K562 (cell line): ENCODE data around the gene CYB5D1. TPM values are rescaled to one million over a fixed set of nuclear protein-coding genes. Genes with fewer than 3 reads are reported as not detected.

Experiments
- ATAC-seq: fragments of 200-7000 bp; cut with Tn5 transposase; 3 replicates; pipeline ENCODE4 v1.9.1; 2020; ENCODE audit warnings: moderate library complexity
- BruUV-seq: library from RNA; stranded (reverse); fragments of 400-500 nt; replicated peaks from 2 replicates; lab custom pipeline; 2021; lab: Mats Ljungman, UMichigan
- CTCF ChIA-PET: fragments of 300-600 bp; formaldehyde crosslinking; extraction: SDS; loops from one replicate; lab custom pipeline; 2021; ENCODE audit warnings: low intra/inter-chr PET ratio; lab: Yijun Ruan, JAX
- POLR2A ChIA-PET: fragments of 300-600, 350-650 bp; sonication (Branson Sonifier 250); formaldehyde crosslinking; extraction: SDS; loops from one replicate; lab custom pipeline; 2021; ENCODE audit warnings: antibody characterized with exemption, inconsistent platforms; lab: Yijun Ruan, JAX
- DNase-seq, 4 experiments: peaks; one replicate each; pipeline versions ENCODE4 v3.0.0 to v3.0.0-alpha.2; 2011 to 2018; ENCODE audit warnings: low spot score in 3 of 4, mixed read lengths in 3 of 4; ENCODE audit errors: extremely low read depth in 1 of 4
- FAIRE-seq: peaks from 2 replicates; lab custom pipeline; 2011; peaks lifted over from hg19 to GRCh38; lab: Jason Lieb, UNC
- H2AFZ ChIP-seq: 2 replicates; pipeline ENCODE4 v1.6.0; 2011; ENCODE audit warnings: low read depth, low read length, control low read depth, inconsistent platforms
- H3K27ac ChIP-seq: fragments of 200-600 bp; 3 replicates; pipeline ENCODE4 v1.8.0; 2011; ENCODE audit warnings: low read depth, mild to moderate bottlenecking, control low read depth, inconsistent platforms, low read length, moderate library complexity, mixed read lengths; ENCODE audit errors: extremely low read depth
- H3K27me3 ChIP-seq, 2 experiments: fragments of 300-600 bp in 1 of 2; 2 replicates in 1 of 2; 3 replicates in 1 of 2; pipeline versions ENCODE4 v1.6.0 to v1.8.0; 2011; ENCODE audit warnings: inconsistent platforms in 2 of 2, low read length in 2 of 2, mild to moderate bottlenecking in 1 of 2, mixed read lengths in 1 of 2, moderate library complexity in 1 of 2; ENCODE audit not compliant: control insufficient read depth in 2 of 2, insufficient read depth in 2 of 2
- H3K36me3 ChIP-seq: fragments of 300-600 bp; 3 replicates; pipeline ENCODE4 v1.8.0; 2011; ENCODE audit warnings: mild to moderate bottlenecking, low read length, inconsistent platforms; ENCODE audit not compliant: control insufficient read depth, insufficient read depth
- H3K4me1 ChIP-seq, 2 experiments: fragments of 200-600 bp in 1 of 2; replicated peaks in 1 of 2; 2 replicates in 1 of 2; 3 replicates in 1 of 2; pipeline versions ENCODE4 v1.5.1 to v1.8.0; 2011; ENCODE audit warnings: inconsistent platforms in 2 of 2, low read length in 2 of 2, mild to moderate bottlenecking in 1 of 2, mixed read lengths in 1 of 2, moderate library complexity in 1 of 2; ENCODE audit not compliant: control insufficient read depth in 2 of 2, insufficient read depth in 2 of 2
- H3K4me2 ChIP-seq: 2 replicates; pipeline ENCODE4 v1.6.1; 2011; ENCODE audit warnings: low read length, control low read depth, inconsistent platforms, mixed read lengths; ENCODE audit not compliant: insufficient read depth
- H3K4me3 ChIP-seq: fragments of 200-600 bp; sonication (generic), shearing (Covaris generic); 2 replicates; pipeline ENCODE4 v1.5.1; 2016; ENCODE audit warnings: control low read depth, inconsistent platforms
- H3K79me2 ChIP-seq: fragments of 200-600 bp; 3 replicates; pipeline ENCODE4 v1.8.0; 2011; ENCODE audit warnings: low read length, inconsistent platforms; ENCODE audit not compliant: control insufficient read depth, insufficient read depth
- H3K9ac ChIP-seq, 2 experiments: 2 replicates each; pipeline versions ENCODE4 v1.6.0 to v1.6.1; 2011; ENCODE audit warnings: low read depth in 2 of 2, low read length in 2 of 2, control low read depth in 1 of 2, inconsistent platforms in 1 of 2, mild to moderate bottlenecking in 1 of 2, mixed read lengths in 1 of 2; ENCODE audit not compliant: insufficient read depth in 1 of 2
- H3K9me1 ChIP-seq: one replicate; pipeline ENCODE4 v1.6.0; 2011; ENCODE audit warnings: inconsistent platforms, mild to moderate bottlenecking, low read length, moderate library complexity; ENCODE audit not compliant: control insufficient read depth, insufficient read depth
- H3K9me3 ChIP-seq: replicated peaks from 2 replicates; pipeline ENCODE4 v1.5.1; 2011; ENCODE audit warnings: low read depth, low read length, inconsistent platforms; ENCODE audit not compliant: control insufficient read depth, insufficient read depth
- H4K20me1 ChIP-seq: replicated peaks from 2 replicates; pipeline ENCODE4 v1.6.1; 2011; ENCODE audit warnings: low read length, inconsistent platforms, mixed read lengths; ENCODE audit not compliant: control insufficient read depth, insufficient read depth
- NFIC ChIP-seq: fragments of 450-650 bp; IDR thresholded peaks from 2 replicates; pipeline ENCODE4 v1.6.1; 2017; ENCODE audit warnings: mild to moderate bottlenecking, inconsistent platforms
- PHF8 ChIP-seq: fragments of 200-600 bp; sonication (generic); IDR thresholded peaks from 2 replicates; pipeline ENCODE4 v1.6.1; 2012; ENCODE audit warnings: mixed run types, mild to moderate bottlenecking, inconsistent platforms, low read length, moderate library complexity, borderline replicate concordance
- WGBS: fragments of 100-300 bp; shearing (Covaris generic); methylation state at CpG from one replicate; pipeline ENCODE4 v1.1.6; 2016; ENCODE audit warnings: low coverage, mixed read lengths; ENCODE audit not compliant: insufficient coverage; ENCODE audit errors: missing lambda C conversion rate; 5-methylcytosine and 5-hydroxymethylcytosine counted together
- in situ Hi-C: fragments of 300-500 bp; cut with MboI; formaldehyde crosslinking; loops from 4 replicates; pipeline ENCODE4 v1.15.0; 2018; ENCODE audit warnings: inconsistent platforms, mixed read lengths
- intact Hi-C: fragments of 100-400 bp; cut with micrococcal nuclease; formaldehyde crosslinking; loops from 2 replicates; pipeline ENCODE4 v1.14.2; 2022
- polyA plus RNA-seq, 8 experiments: library from polyadenylated mRNA; depleted of rRNA in 4 of 8; stranded (reverse) in 5 of 8; unstranded in 3 of 8; fragments of >200 nt; fragmentation: Nextera tagmentation in 2 of 8; fragmentation: Illumina TruSeq in 1 of 8; extraction: Ambion mirVana in 2 of 8; extraction: Trizol in 1 of 8; gene quantifications; 2 replicates each; pipeline versions ENCODE4 v1.2.1 to v1.2.3, GENCODE V29; 2011 to 2014; ENCODE audit warnings: inconsistent platforms in 1 of 8, missing spikeins in 1 of 8
- total RNA-seq, 7 experiments: library from RNA; depleted of rRNA in 6 of 7; stranded (reverse); fragments of >200 nt in 6 of 7; fragmentation: Illumina TruSeq in 2 of 7; extraction: Trizol in 2 of 7; gene quantifications; 2 replicates each; pipeline versions ENCODE4 v1.2.1 to v1.2.3, GENCODE V29; 2011 to 2021; ENCODE audit warnings: low replicate concordance in 1 of 7
- TF ChIP-seq, protein P1 (sequence below), 2 experiments: fragments of 450-650 bp; conservative IDR thresholded peaks; 2 replicates each; pipeline ENCODE4 v1.6.1; 2017; ENCODE audit warnings: mild to moderate bottlenecking in 2 of 2, moderate library complexity in 2 of 2
- TF ChIP-seq, protein P2 (sequence below): fragments of 450-650 bp; IDR thresholded peaks from one replicate; pipeline ENCODE4 v1.6.1; 2018; ENCODE audit warnings: mild to moderate bottlenecking, moderate library complexity; ENCODE audit not compliant: partially characterized antibody

CYB5D1 gene
- total and polyA plus RNA-seq, 9 of the 15 experiments (the other 6 are each of a cell fraction or from before 2014, with no cell fraction given): 2.4 to 7.9 (median 5.7) TPM

DNA sequence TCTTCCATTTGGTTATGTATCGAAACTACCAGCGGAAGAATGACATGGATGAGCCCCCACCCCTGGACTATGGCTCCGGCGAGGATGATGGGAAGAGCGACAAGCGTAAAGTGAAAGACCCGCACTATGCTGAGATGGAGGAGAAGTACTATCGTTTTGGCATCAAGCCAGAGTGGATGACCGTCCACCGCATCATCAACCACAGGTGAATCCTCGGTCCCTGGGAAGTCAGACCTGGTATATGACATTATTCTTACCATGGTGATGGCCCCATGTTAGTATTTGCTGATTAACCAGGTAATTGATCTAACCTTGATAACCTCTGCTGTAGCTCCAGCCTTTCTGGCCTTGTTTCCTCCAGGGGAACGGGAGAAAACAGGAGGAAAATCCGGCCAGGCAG lies 39.3 kb downstream of the CYB5D1 start:
- Histone ChIP-seq H3K36me3 (peaks cover 66% of the 10 kb centered on the region), H2AFZ (no peak overlapping the region), H3K9me1 (no peaks in the 10 kb centered on the region), H4K20me1 (no peaks in the 10 kb centered on the region), H3K4me3 (no peak overlapping the region), H3K4me1 (no peaks in the 10 kb centered on the region), H3K27ac (no peak overlapping the region), H3K9me3 (no peaks in the 10 kb centered on the region), H3K79me2 (no peaks in the 10 kb centered on the region), H3K9ac (no peak overlapping the region), H3K4me2 (no peak overlapping the region), H3K27me3 (no peaks in the 10 kb centered on the region)
- ATAC-seq: no peak
- no TSS peak for BruUV-seq
- intact Hi-C loops (loop anchor here (1.0 to 10.0 kb wide), 3 partner anchors 35 to 155 kb away; partner anchors contain the start of gene KDM6B), in situ Hi-C loops (no loop called here)
- WGBS: 72% methylated on average over 7 of the region's 13 CpGs
- FAIRE-seq: no peak
- CTCF ChIA-PET: interaction anchor here (1.2 to 2.5 kb wide), 2 partner anchors 35 to 154 kb away, joined by 5 to 38 read pairs; no protein-coding TSS in a partner anchor
- POLR2A ChIA-PET: interaction anchor here (0.6 to 1.1 kb wide), 2 partner anchors 19 to 133 kb away, joined by 3 read pairs; partner anchors contain the start of gene RNF227
- no peak for TF ChIP-seq PHF8
- TF ChIP-seq NFIC: peak; percentile 81
- DNase-seq: no peak

DNA sequence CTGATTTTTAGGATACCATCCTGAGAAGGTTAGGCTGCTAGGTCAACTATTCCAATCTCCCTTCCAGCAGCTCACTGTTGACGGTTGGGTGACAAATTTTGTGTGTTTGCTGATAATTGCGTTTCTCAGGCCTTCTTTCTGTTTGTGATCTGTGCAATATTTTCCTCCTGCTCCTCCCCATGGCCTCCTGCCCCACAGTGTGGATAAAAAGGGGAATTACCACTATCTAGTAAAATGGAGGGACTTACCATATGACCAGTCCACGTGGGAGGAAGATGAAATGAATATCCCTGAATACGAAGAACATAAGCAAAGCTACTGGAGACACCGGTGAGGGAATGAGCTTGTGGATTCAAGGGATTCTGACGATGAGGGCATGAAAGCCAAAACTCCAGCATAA lies 40.0 kb downstream of the CYB5D1 start:
- Histone ChIP-seq H3K4me1 (no peaks in the 10 kb centered on the region), H3K27me3 (no peaks in the 10 kb centered on the region), H3K9me1 (no peaks in the 10 kb centered on the region), H3K9ac (no peak overlapping the region), H4K20me1 (no peaks in the 10 kb centered on the region), H3K4me2 (no peak overlapping the region), H3K4me3 (no peak overlapping the region), H3K79me2 (no peaks in the 10 kb centered on the region), H3K9me3 (no peaks in the 10 kb centered on the region), H2AFZ (no peak overlapping the region), H3K27ac (no peak overlapping the region), H3K36me3 (peaks cover 66% of the 10 kb centered on the region)
- peak in 3 of 4 experiments; percentile 23 to 34 (median 33) for DNase-seq
- ATAC-seq: peak; percentile 78
- BruUV-seq: no TSS peak
- 44% methylated on average over 6 of the region's 6 CpGs for WGBS
- POLR2A ChIA-PET: interaction anchor here (0.7 to 3.3 kb wide), 3 partner anchors 15 to 293 kb away, joined by 3 to 8 read pairs (median 3); partner anchors contain the start of gene RNF227
- CTCF ChIA-PET: interaction anchor here (0.8 to 2.5 kb wide), 4 partner anchors 35 to 155 kb away, joined by 3 to 38 read pairs (median 4); no protein-coding TSS in a partner anchor
- in situ Hi-C loops: no loop called here
- no peak for FAIRE-seq
- intact Hi-C loops: loop anchor here (1.0 to 10.0 kb wide), 3 partner anchors 35 to 155 kb away; partner anchors contain the start of gene KDM6B
- TF ChIP-seq, protein P1, sequence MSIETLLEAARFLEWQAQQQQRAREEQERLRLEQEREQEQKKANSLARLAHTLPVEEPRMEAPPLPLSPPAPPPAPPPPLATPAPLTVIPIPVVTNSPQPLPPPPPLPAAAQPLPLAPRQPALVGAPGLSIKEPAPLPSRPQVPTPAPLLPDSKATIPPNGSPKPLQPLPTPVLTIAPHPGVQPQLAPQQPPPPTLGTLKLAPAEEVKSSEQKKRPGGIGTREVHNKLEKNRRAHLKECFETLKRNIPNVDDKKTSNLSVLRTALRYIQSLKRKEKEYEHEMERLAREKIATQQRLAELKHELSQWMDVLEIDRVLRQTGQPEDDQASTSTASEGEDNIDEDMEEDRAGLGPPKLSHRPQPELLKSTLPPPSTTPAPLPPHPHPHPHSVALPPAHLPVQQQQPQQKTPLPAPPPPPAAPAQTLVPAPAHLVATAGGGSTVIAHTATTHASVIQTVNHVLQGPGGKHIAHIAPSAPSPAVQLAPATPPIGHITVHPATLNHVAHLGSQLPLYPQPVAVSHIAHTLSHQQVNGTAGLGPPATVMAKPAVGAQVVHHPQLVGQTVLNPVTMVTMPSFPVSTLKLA (conservative IDR thresholded peaks at IDR 0.05): peak; percentile 53 to 54; a peak in 3 of 4 replicates
- TF ChIP-seq, protein P2, sequence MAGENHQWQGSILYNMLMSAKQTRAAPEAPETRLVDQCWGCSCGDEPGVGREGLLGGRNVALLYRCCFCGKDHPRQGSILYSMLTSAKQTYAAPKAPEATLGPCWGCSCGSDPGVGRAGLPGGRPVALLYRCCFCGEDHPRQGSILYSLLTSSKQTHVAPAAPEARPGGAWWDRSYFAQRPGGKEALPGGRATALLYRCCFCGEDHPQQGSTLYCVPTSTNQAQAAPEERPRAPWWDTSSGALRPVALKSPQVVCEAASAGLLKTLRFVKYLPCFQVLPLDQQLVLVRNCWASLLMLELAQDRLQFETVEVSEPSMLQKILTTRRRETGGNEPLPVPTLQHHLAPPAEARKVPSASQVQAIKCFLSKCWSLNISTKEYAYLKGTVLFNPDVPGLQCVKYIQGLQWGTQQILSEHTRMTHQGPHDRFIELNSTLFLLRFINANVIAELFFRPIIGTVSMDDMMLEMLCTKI: no peak
